HG02623 (cell line): ENCODE measurements around the gene CSNK1G3.

Experiments used
- ATAC-seq: cut with Tn5 transposase; IDR thresholded peaks from one replicate; pipeline ENCODE4 v1.9.1; 2021; ENCODE audit warnings: moderate library complexity; ENCODE audit not compliant: unreplicated experiment

The CSNK1G3 gene

GRCh38 chr5:123512611-123513461 is 859 bp downstream of the CSNK1G3 start:
- peak; percentile 24 for ATAC-seq

- no peak for ATAC-seq
These were observed 2.8 kb downstream of the CSNK1G3 start for GRCh38 chr5:123514615-123515355.

GRCh38 chr5:123515904-123516303 is 3.9 kb downstream of the CSNK1G3 start:
- ATAC-seq = no peak

- no peak for ATAC-seq
These were observed 5.5 kb downstream of the CSNK1G3 start for GRCh38 chr5:123517476-123517875.

- ATAC-seq = no peak
These were observed 6.1 kb downstream of the CSNK1G3 start for GRCh38 chr5:123518111-123518510.

GRCh38 chr5:123520677-123521247 is 8.8 kb downstream of the CSNK1G3 start:
- peak; percentile 71 for ATAC-seq

GRCh38 chr5:123524146-123524545 is 12.2 kb downstream of the CSNK1G3 start:
- no peak for ATAC-seq

- ATAC-seq = peak; percentile 54
These were observed 15.2 kb downstream of the CSNK1G3 start for GRCh38 chr5:123527190-123527589.

- no peak for ATAC-seq
These were observed 16.1 kb downstream of the CSNK1G3 start for GRCh38 chr5:123528065-123528464.

GRCh38 chr5:123528878-123529277 is 16.9 kb downstream of the CSNK1G3 start:
- ATAC-seq = no peak

GRCh38 chr5:123530728-123531127 is 18.8 kb downstream of the CSNK1G3 start:
- no peak for ATAC-seq

GRCh38 chr5:123535648-123536047 is 23.7 kb downstream of the CSNK1G3 start:
- ATAC-seq = no peak

- ATAC-seq = no peak
These were observed 25.3 kb downstream of the CSNK1G3 start for GRCh38 chr5:123537256-123537655.

- ATAC-seq = no peak
These were observed 25.9 kb downstream of the CSNK1G3 start for GRCh38 chr5:123537845-123538244.

GRCh38 chr5:123538670-123539459 is 26.9 kb downstream of the CSNK1G3 start:
- ATAC-seq = no peak

- ATAC-seq = no peak
These were observed 28.6 kb downstream of the CSNK1G3 start for GRCh38 chr5:123540534-123540933.

GRCh38 chr5:123543438-123543837 is 31.5 kb downstream of the CSNK1G3 start:
- no peak for ATAC-seq

GRCh38 chr5:123545506-123545905 is 33.5 kb downstream of the CSNK1G3 start:
- ATAC-seq = no peak

GRCh38 chr5:123546657-123547056 is 34.7 kb downstream of the CSNK1G3 start:
- ATAC-seq = no peak

- peak; percentile 99 for ATAC-seq
These were observed 37.4 kb downstream of the CSNK1G3 start for GRCh38 chr5:123549256-123549904.
